Muscle of back (tissue), 11 donors: ENCODE measurements around the gene ASTN2. TPM values are rescaled to one million over a fixed set of nuclear protein-coding genes. Genes with fewer than 3 reads are reported as not detected.

Experiments used
- DNase-seq, 3 donors: peaks; one replicate each; pipeline versions ENCODE4 v3.0.0 to v3.0.0-alpha.2; 2013
- polyA plus RNA-seq, 10 donors: library from polyadenylated mRNA; unstranded; fragments of 120-200 nt; gene quantifications; one replicate each; pipeline ENCODE4 v1.2.1, GENCODE V29; 2013; ENCODE audit not compliant: insufficient read length in 10 of 10

Gene ASTN2
- polyA plus RNA-seq, 10 donors, result 5.0 to 15.1 (median 6.6) TPM

DNA sequence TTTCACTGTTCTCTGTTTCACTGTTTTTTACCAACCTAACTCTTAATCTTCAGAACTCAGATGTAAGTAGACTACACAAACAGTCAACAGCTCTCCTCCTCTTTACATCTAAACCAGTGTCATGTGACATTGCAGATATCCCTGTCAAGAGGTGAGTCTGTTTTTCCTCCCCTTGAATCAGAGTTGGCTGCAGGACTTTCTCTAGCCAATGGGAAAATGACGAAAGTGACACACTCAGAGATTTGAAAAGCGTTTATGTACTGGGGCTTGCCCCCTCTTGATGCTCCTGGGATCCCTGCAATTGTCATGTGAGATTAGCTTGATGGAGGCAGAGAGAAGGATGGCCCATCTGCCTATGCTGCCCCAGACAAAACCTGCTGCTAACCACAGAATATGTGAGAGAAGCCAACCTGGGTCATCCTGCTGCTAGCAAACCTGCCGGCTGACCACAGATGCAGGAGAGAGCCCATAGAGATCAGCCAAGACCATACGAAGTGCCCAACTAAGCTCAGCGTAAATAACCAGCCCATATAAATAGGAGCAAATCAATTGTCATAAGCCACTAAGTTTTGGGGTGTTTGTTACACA lies 111.1 kb downstream of the ASTN2 start:
- DNase-seq, result no peak

DNA sequence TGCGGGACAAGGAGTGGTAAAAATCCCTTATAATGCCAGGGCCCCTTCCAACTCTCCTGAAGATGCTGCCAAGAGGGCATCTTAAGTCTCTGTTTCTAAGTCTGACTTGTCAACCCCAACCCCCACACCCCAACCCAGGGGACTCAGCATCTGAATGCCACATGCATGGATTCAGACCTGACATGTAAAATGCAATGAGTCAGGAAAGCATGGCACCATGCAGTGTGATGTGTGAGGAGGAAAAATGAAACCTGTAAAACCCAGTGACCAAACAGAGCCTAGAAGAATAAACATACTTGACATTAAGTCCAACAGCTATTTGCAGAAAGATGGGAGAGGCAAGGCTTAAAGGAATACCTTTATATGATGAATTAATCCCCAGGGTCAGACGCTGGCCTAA lies 112.4 kb downstream of the ASTN2 start:
- no peak for DNase-seq

DNA sequence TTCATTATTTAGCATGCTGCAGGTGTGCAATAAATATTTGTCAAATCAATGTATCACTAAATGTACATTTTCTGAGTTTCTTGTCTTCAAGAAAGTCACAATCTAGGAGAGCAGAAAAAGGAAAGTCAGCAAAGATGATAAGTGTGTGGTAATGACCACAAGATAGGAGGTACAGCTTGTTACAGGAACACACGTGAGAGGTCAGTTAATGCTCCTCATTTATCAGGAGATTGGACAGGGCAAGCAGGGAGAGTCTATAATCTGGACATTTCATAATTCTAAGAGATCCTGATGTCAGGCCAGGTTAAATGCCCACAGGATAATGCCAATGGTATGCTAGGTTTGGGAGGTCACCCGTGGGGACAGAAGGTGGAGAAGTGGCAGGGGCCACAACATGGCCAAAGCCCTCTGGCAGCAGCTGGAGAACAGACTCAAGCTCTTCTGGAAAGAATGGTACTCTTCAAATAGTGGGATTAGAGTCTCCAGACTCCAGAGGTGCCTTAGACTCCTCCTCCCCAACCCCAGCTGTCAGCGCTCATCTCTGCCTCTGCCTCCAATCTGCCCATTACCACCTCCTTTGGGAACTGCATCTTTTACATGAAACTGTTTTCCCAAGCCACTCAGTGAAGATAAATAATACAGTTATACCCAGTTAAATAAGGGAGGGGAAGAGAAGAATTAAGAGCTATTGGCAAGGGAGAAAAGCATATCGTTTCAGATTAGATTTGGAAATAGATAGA lies 114.3 kb downstream of the ASTN2 start:
- DNase-seq, result no peak

DNA sequence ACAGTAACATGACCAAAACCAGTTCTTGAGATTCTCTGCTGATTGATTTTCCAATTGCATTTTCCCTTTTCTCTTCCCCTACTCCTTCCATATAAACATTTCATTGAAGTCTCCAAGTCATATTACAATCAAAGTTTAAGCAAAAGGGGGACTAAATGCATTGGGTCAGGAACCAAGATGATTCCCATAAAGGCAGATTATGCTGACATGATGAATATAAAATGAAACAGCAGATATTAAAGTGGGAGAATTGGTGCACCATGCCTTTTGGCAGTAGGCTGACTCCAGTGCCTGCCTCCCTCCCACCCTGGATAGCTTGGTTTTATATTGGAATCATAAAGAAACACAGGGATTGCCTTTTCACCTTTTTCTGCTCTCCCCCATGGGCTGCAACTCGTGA lies 118.4 kb downstream of the ASTN2 start:
- no peak for DNase-seq

DNA sequence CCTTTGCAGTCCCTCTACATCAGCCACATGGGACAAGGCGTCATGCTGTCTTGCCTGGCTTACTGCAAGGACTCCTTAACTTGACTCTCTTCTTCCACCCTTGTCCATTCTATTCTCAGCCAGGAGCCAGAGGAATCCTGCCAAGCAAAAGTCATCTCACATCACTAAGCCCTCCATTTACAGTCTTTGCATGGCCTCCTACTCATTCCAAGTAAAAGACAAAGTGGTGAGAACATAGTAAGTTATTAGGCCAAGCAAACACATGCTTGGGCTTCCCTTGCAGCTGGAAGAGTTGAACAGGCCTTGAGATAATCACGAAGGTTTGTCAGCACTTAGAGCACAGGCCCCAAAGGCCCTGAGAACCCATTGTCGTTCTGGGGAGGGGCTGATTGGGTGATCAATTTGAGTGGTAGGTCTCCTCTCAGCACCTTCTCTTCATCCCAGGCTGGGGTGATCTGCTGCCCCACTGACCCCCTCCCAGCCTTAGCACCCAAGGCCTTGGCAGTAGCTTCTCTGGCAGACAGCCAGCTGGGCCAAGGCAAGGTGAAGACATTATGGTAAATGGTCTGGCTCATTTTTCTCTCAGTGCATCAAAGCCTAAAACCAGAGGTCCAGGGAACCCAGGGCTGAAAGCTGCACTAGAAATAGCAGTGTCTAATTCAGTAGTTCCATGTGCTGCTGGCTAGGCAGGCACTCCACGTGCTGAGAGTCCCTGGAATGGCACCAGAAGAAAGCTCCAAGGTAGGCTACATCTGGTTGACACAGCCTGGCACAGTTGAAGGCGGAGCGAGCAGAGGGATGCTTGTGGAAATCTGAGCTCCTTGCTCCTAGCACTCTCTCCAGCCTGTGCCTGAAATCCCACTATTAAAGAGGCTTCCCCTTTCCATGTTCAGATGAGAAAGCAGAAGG lies 121.4 kb downstream of the ASTN2 start:
- DNase-seq, result peak; percentile 79 to 89 (median 79)

DNA sequence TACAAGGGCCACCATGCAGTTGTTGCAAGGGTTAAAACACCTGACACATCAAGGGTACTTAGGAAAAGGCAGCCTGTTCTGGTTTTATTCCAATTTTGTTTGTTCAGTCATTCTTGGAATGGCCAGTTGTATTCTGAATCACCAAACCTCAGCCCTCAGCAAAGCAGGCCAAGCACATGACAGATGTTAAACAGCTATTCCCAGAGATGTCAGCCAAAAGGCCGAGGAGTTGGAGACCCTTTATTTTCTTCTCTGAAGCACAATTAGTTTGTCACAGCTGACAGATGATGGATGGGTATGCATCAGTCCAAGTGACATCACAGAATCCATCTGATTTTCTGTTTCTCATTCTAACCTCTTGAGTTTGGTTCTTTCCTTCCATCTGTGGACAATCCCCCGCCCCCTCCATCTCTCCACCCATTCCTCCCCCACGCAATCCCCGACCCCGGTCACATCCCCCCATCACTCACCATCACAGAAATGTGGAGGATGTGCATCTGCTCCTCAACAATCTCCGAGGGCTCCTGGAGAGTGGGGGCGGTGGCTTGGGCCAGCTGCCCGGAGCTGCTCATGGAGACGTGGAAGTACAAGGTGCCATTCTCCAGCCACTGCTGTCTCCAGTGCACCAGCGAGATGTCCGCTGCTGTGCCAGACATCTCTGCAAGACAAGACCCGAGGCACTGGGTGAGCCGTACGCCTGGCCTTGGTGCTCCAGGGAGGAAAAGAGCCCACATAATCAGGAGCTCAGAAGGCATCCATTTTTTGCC lies 123.8 kb downstream of the ASTN2 start:
- DNase-seq, result peak; percentile 83 to 85 (median 84)

DNA sequence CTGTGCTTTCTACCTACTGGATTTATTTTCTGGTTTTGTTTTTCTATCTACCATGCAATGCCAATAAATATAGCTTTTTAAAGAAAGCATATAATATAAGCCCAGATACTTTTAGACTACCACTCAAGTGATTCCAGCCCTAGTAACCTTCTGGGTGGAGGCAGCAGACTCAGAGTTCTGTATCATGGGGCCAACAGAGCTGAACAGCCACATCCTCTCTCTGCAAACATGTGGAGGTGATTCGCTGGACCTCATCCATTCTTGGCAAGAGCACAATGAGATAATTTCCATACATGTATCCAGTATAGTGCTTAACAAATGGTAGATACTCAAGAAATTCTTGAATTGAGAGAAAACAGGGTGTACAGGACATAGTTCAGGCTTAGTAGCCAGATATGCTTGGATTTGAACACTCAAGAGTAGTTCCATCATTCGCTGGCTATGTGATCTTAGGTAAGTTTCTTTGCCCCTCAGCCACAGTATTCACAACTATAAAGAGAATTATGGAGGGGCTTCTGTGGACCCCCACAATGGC lies 124.5 kb downstream of the ASTN2 start:
- DNase-seq, result peak; percentile 47 to 59 (median 52)

DNA sequence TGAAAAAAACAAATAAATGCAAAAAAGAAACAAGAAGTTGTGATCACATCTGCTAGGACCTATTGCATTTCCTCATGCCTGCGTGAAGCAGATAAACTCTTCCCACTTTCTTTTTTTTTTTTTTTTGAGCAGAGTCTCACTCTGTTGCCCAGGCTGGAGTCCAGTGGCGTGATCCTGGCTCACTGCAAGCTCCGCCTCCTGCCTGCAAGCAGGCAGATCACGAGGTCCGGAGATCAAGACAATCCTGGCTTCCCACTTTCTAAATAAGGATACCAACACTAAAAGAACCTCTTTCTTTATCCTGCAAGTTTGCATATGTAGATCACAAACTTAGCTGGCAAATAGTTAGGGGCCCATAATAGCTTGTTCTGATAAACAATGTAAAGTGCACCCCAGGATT lies 128.6 kb downstream of the ASTN2 start:
- DNase-seq, result no peak

DNA sequence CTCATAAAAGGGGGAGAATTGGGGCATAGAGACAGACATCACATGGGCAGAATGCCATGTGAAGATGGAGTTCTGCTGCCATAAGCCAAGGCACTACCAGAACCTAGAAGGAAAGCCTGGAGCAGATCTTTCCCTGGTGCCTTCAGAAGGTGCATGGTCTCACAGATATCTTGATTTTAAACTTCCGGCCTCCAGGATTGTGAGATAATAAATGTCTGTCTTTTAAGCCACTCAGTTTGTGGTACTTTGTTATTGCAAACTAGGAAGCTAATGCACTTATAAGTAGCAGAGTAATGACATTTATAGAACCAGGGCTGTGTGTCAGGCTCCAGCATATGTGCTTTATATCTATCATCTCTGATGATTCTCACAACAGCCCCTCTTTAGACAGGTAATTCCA lies 130.4 kb downstream of the ASTN2 start:
- no peak for DNase-seq

DNA sequence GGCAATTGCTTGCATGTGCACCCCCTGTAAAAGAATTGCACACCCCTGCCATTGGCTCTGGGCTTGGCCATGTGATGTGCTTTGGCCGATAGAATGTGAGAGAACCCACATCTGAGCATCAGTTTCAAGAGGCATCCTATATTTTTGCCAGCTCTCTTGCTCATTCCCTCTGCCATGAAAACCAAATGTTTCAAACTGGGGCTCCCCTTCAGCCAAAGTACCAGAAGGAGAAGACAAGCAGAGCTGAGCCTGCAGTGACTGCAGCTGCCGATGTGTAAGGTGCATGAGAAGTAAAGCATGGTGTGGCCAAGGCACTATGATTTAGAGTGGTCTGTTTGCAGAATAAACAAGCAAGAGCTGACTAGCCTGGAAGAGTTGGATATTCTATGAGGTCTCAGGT lies 132.3 kb downstream of the ASTN2 start:
- DNase-seq, result no peak

DNA sequence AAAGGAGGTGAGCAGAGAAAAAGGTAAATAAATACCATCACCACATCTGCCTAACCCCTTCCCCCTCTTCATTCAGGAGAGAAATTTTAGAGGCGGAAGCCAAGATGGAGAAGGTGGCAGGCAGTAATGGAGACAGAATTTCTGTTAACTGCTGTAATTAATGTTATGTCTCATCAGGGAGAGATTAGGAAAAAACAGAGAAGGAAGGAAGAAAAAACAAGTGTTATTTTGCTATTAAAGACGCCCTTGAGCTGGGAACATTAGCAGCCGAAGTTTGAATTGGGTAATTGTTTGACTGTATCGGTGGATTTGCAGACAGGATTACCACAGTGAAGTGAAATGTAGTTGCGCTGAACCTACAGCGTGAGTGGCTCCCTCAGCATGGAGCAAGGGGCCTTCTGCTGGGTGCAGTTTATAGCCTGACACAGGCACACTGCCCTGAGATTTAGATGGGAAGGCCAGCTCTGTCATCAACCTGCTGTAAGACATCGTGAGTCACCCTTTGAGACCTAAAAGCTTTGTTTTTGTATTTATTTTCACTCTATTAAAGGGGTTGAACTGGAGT lies 136.3 kb downstream of the ASTN2 start:
- no peak for DNase-seq

DNA sequence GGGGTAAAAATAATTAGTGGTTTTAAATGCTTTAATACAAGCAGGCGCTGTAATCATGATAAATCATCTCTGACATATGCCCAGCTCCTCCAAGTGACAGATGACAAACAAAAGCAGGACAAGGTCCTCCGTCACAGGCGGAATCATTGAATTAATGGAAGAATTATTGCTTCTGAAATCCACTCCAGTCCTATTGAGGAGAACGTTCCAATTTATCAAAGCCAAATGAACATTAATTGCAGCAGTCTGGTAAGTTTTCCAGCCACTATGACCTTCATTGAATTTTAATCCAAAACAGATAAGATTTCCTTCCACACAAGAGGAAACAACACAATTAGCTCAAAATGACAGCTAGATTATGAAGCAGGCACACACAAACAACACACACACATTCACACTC lies 136.8 kb downstream of the ASTN2 start:
- no peak for DNase-seq

DNA sequence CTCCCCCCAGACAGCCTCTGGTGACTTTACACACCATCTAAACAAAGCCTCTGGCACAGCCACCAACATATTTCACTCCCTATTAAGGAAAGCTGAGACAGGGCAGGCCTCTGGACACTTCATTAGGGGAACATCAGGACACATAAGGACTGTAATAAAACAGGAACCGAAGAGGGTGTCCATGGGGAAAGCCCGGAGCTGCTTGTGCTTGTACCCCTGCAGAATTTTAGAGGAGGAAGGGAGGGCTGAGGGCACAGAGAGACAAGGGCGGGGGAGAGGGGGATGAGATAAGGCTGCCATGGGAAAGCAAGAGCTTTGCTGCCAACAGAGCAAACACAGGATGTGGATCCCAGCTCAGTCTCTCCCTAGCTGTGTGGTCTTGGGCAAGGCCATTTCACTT lies 138.4 kb downstream of the ASTN2 start:
- DNase-seq, result no peak

DNA sequence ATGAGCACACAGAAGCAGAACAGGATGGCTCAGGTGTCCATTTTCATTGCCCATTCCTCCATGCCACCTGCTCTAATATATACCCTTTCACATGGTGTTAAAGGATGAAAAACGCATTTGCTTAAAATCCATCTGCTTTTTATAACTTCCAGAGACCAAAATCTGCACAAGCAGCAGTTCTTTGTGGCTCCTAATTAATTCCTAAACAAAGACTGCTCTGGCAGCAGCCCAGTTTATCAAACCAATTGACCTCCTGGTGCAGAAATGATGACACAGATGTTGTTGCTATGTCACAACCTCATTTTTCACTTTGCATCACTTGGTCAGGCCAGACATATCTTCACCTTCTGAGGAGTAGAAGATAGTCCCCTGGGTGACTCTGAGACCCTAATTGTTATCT lies 141.2 kb downstream of the ASTN2 start:
- no peak for DNase-seq

DNA sequence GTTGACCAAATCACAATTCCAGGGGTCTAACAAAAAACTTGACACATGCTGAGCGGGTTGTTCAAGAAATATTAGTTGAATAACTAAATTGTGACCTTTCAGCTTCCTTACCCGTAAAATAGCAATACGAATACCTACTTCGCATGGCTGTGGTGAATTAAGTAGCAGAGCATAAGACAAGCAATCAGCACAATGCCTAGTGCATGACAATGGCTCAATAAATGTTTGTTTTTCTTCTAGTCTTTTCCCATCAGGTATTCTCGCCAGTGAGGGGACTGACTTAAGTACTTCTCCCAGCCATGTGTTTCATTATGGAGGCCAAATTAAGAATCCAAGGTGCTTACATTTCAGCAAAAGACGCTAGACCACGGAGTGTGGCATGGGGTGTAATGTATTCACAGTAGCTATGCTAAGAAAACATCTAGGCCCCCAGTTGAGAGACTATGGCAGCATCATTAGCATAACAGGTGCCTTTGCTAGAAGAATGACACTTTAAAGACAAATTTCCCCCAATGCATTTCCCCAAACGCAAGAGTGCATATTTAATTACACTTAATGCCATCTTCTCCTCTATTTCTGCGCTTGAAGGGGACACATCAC lies 145.9 kb downstream of the ASTN2 start:
- no peak for DNase-seq

DNA sequence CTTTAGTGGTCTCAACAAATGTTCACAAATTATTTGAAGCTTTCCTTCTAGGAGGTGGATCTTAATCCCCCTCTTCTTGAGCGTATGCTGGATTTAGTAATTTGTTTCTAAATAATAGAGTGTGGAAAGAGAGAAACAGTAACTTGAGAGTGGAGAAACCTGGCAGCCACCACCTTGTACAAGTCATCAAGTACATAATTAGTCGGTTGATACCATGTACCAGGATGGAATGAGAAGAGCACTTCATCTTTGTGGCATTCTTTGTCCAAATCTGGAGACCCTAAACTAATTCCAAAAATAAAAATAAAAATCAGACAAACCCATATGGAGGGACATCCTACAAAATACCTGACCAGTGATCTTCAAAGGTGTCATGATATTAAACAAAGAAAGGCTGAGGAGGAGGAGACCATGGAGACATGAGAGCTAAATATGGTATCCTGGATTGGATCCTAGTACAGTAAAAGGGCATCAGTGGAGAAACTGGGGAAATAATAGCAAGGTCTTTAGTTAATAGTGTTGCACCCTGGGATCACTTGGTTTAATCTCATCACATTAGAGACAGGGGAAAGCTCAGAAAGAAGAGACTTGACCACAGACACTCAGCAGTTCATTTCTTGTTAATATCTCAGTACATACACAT lies 147.9 kb downstream of the ASTN2 start:
- DNase-seq, result no peak

DNA sequence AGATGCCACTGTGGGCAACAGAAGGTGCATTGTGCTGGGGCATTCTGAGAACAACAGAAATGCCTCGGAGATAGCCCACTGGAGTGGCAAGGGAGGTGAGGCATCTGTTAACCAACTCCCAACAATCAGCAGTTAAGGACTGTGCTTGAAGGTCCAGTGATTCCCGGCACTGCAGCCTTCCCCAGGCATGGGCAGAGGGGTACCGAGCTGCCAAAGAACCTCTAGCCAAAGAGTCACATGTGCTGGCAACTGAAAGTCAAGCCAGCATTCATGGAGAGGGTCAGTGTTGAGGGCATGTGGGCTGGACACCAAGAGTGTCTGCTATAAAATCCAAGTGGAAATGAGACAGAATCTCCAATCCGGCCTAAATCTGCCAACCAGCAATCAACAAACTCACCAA lies 149.6 kb downstream of the ASTN2 start:
- no peak for DNase-seq

DNA sequence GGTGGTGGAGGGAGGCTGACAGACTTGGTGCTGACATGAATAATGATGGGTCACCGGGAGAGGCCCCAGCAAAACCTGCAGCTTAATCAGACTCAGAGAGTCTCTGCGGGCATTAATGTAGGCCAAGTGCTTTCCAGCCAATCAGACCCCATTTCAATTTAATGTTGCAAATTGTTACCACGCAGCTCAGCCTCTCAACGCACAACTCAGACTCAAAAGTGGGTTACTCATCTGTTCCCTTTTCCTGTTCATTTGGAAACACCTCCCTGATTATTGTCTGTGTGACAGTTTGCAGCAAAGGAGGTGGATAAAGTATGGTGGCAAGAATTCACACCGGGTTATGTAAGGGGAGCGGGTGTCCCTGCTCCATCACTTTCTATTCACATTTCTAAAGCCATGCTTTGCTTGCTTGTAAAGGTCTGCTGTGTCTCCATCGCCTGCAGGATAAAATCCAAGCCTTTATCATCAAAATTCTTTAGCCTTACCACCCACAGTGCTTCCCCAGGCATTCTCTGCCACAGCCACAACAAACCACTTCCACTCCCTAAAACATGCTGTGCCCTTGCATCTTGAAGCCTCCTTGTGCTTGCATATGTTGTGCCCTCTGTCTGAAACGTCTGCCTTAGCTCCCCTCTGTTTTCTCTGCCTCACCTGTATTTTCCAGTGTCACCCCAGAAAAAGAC lies 156.5 kb downstream of the ASTN2 start:
- DNase-seq, result peak in 1 of 3 donors; percentile 10

DNA sequence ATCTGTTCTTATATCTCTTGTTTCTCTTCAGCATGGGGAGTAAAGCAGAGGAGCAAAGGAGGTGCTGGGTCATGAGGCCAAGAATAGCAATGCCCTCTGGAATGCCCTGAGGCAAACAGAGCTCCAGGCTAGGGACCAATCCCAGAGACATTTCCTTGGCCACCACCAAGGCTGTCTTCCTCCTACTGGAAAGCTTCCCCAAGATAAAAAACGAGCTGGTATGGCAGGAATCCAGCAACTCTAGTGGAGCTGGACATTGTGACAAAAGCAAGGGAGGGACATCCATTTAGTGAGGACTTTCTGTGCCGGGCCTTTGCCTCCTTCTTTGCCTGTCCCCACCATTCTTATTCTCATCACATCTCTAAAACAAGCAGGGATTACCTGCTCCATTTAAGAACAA lies 161.6 kb downstream of the ASTN2 start:
- DNase-seq, result no peak
